ENCODE data around the gene MAPK8IP3. TPM values are rescaled to one million over a fixed set of nuclear protein-coding genes. Genes with fewer than 3 reads are reported as not detected.

MAPK8IP3 gene
- total RNA-seq, 1 donor from 2014 or later, result 63.0 TPM

GRCh38 chr16:1744338-1744840, 38.4 kb downstream of the MAPK8IP3 start:
- TF ChIP-seq CTCF (IDR thresholded peaks at IDR 0.05), result no peak
- intact Hi-C loops (cut with DNase I), result no loop called here
- no peaks in the 10 kb centered on the region for H3K27me3 ChIP-seq (ENCODE audit: low read depth)
- no peak overlapping the region for H3K27ac ChIP-seq
- no peaks in the 10 kb centered on the region for H3K9me3 ChIP-seq
- H3K4me1 ChIP-seq, result no peaks in the 10 kb centered on the region
- ATAC-seq (no peak), DNase-seq (no peak)
- peaks cover 84% of the 10 kb centered on the region for H3K36me3 ChIP-seq
- H3K4me3 ChIP-seq, result no peak overlapping the region

- no peak for DNase-seq
These were observed 39.3 kb downstream of the MAPK8IP3 start for GRCh38 chr16:1745181-1745899.

GRCh38 chr16:1745900-1746692, 40.1 kb downstream of the MAPK8IP3 start:
- TF ChIP-seq CTCF (IDR thresholded peaks at IDR 0.05), result no peak
- H3K27ac ChIP-seq, result no peak overlapping the region
- no peaks in the 10 kb centered on the region for H3K4me1 ChIP-seq
- no peaks in the 10 kb centered on the region for H3K27me3 ChIP-seq (ENCODE audit: low read depth)
- no peak for ATAC-seq
- no peaks in the 10 kb centered on the region for H3K9me3 ChIP-seq
- intact Hi-C loops (cut with DNase I), result no loop called here
- DNase-seq, result no peak
- H3K36me3 ChIP-seq, result peaks cover 92% of the 10 kb centered on the region
- H3K4me3 ChIP-seq, result no peak overlapping the region

More at GRCh38 chr16:1745181-1745899, 39.3 kb downstream of the MAPK8IP3 start:
- no peaks in the 10 kb centered on the region for H3K9me3 ChIP-seq
- peaks cover 92% of the 10 kb centered on the region for H3K36me3 ChIP-seq
- no peak overlapping the region for H3K27ac ChIP-seq
- ATAC-seq, result no peak
- H3K27me3 ChIP-seq (ENCODE audit: low read depth), result no peaks in the 10 kb centered on the region
- H3K4me3 ChIP-seq, result no peak overlapping the region
- no peak for TF ChIP-seq CTCF (IDR thresholded peaks at IDR 0.05)
- intact Hi-C loops (cut with DNase I), result no loop called here
- H3K4me1 ChIP-seq, result no peaks in the 10 kb centered on the region

GRCh38 chr16:1746693-1747195, 40.7 kb downstream of the MAPK8IP3 start:
- no peak for TF ChIP-seq CTCF (IDR thresholded peaks at IDR 0.05)
- Histone ChIP-seq H3K4me3 (no peak overlapping the region), H3K27ac (no peak overlapping the region), H3K9me3 (no peaks in the 10 kb centered on the region), H3K4me1 (no peaks in the 10 kb centered on the region), H3K36me3 (peaks cover 92% of the 10 kb centered on the region), H3K27me3 (ENCODE audit: low read depth) (no peaks in the 10 kb centered on the region)
- intact Hi-C loops (cut with DNase I), result no loop called here
- DNase-seq, result no peak
- ATAC-seq, result no peak

GRCh38 chr16:1747934-1748333, 41.9 kb downstream of the MAPK8IP3 start:
- DNase-seq (no peak), ATAC-seq (no peak)
- Histone ChIP-seq H3K4me1 (no peaks in the 10 kb centered on the region), H3K9me3 (no peaks in the 10 kb centered on the region), H3K4me3 (no peak overlapping the region), H3K27ac (no peak overlapping the region), H3K27me3 (ENCODE audit: low read depth) (no peaks in the 10 kb centered on the region), H3K36me3 (peaks cover 98% of the 10 kb centered on the region)
- intact Hi-C loops (cut with DNase I), result no loop called here
- TF ChIP-seq CTCF (IDR thresholded peaks at IDR 0.05), result no peak

Measured in lower lobe of right lung (tissue), 2 donors.